ENCODE data around the gene DSCAM. TPM values are rescaled to one million over a fixed set of nuclear protein-coding genes. Genes with fewer than 3 reads are reported as not detected.

Gene DSCAM
- total and polyA plus RNA-seq, 2 experiments from 2014 or later, result not detected

- no peaks in the 10 kb centered on the region for H3F3A ChIP-seq (ENCODE audit: insufficient read depth)
- no peaks in the 10 kb centered on the region for H3K27me3 ChIP-seq (replicated peaks; ENCODE audit: insufficient read depth)
- H3K9me3 ChIP-seq (ENCODE audit: low read depth), result no peaks in the 10 kb centered on the region
- no peak overlapping the region for H3K4me2 ChIP-seq (ENCODE audit: unreplicated experiment)
- TF ChIP-seq EZH2phosphoT487 (IDR thresholded peaks at IDR 0.05; ENCODE audit: insufficient read depth, low read depth) (no peak), EZH2 (IDR thresholded peaks at IDR 0.05; ENCODE audit: insufficient read depth, poor library complexity, severe bottlenecking) (no peak)
- no peak overlapping the region for H2AFZ ChIP-seq
- in situ Hi-C loops (cut with MboI), result no loop called here
- no peak overlapping the region for H3K9ac ChIP-seq
- H3K27ac ChIP-seq, result no peak overlapping the region
- H3K36me3 ChIP-seq (ENCODE audit: low read depth), result no peaks in the 10 kb centered on the region
- no peak overlapping the region for H3K4me3 ChIP-seq
- no peak for DNase-seq
- WGBS, 2 experiments (ENCODE audit: low coverage in 1 of 2, low lambda C conversion rate in 2 of 2, missing lambda C conversion rate in 2 of 2), result 17 to 21% methylated on average over 13 of the region's 13 CpGs
- H4K20me1 ChIP-seq (ENCODE audit: insufficient read depth), result no peaks in the 10 kb centered on the region
- no peaks in the 10 kb centered on the region for H3K4me1 ChIP-seq (ENCODE audit: insufficient read depth)
- no peaks in the 10 kb centered on the region for H3K79me2 ChIP-seq (ENCODE audit: insufficient read depth)
- no peaks in the 10 kb centered on the region for H3K9me2 ChIP-seq (ENCODE audit: insufficient read depth)
These were observed 592.2 kb downstream of the DSCAM start for GRCh38 chr21:40254540-40255465.

DNA sequence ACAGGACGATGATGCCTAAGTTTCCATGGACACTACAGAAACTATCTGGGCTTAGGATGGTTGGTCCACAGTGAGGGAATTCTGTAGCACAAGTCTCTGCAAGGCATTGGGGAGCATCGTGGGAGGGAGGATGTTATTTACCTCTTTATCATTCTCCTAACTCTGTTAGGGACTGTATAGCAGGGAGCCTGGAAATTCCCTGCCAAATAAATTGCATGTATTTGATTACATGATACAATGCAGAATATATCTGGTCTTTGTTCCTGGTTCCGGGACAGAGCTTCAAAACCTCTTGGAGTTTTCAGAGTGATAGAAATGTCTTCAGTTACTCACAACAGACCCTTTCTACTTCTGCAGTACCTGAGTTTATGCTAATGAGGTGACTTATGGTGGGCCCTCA, 593.8 kb downstream of the DSCAM start:
- no peak overlapping the region for H3K4me3 ChIP-seq
- in situ Hi-C loops (cut with MboI), result no loop called here

GRCh38 chr21:40250514-40251294, 596.3 kb downstream of the DSCAM start:
- no peaks in the 10 kb centered on the region for H3K27me3 ChIP-seq (replicated peaks; ENCODE audit: insufficient read depth)
- no peak overlapping the region for H3K4me3 ChIP-seq
- no peaks in the 10 kb centered on the region for H3K4me1 ChIP-seq (ENCODE audit: insufficient read depth)
- H3K9me3 ChIP-seq (ENCODE audit: low read depth), result no peaks in the 10 kb centered on the region
- DNase-seq, result no peak
- no peaks in the 10 kb centered on the region for H3K36me3 ChIP-seq (ENCODE audit: low read depth)
- H3K4me2 ChIP-seq (ENCODE audit: unreplicated experiment), result no peak overlapping the region
- no peaks in the 10 kb centered on the region for H4K20me1 ChIP-seq (ENCODE audit: insufficient read depth)
- no peak overlapping the region for H3K9ac ChIP-seq
- no peaks in the 10 kb centered on the region for H3F3A ChIP-seq (ENCODE audit: insufficient read depth)
- H3K27ac ChIP-seq, result no peak overlapping the region
- no peak overlapping the region for H2AFZ ChIP-seq
- in situ Hi-C loops (cut with MboI), result no loop called here
- no peaks in the 10 kb centered on the region for H3K79me2 ChIP-seq (ENCODE audit: insufficient read depth)
- no peak for TF ChIP-seq EZH2 (IDR thresholded peaks at IDR 0.05; ENCODE audit: insufficient read depth, poor library complexity, severe bottlenecking)
- TF ChIP-seq EZH2phosphoT487 (IDR thresholded peaks at IDR 0.05; ENCODE audit: insufficient read depth, low read depth), result no peak
- no peaks in the 10 kb centered on the region for H3K9me2 ChIP-seq (ENCODE audit: insufficient read depth)
- 11 to 18% methylated on average over 7 of the region's 7 CpGs for WGBS, 2 experiments (ENCODE audit: low coverage in 1 of 2, low lambda C conversion rate in 2 of 2, missing lambda C conversion rate in 2 of 2)

More for the DNA sequence above, 593.8 kb downstream of the DSCAM start:
- no peaks in the 10 kb centered on the region for H3K9me2 ChIP-seq (ENCODE audit: insufficient read depth)
- H3F3A ChIP-seq (ENCODE audit: insufficient read depth), result no peaks in the 10 kb centered on the region
- H3K4me1 ChIP-seq (ENCODE audit: insufficient read depth), result no peaks in the 10 kb centered on the region
- no peak overlapping the region for H3K27ac ChIP-seq
- DNase-seq, result no peak
- H3K4me2 ChIP-seq (ENCODE audit: unreplicated experiment), result no peak overlapping the region
- H3K36me3 ChIP-seq (ENCODE audit: low read depth), result no peaks in the 10 kb centered on the region
- H4K20me1 ChIP-seq (ENCODE audit: insufficient read depth), result no peaks in the 10 kb centered on the region
- H3K9ac ChIP-seq, result no peak overlapping the region
- TF ChIP-seq EZH2phosphoT487 (IDR thresholded peaks at IDR 0.05; ENCODE audit: insufficient read depth, low read depth), result no peak
- no peak for TF ChIP-seq EZH2 (IDR thresholded peaks at IDR 0.05; ENCODE audit: insufficient read depth, poor library complexity, severe bottlenecking)
- H2AFZ ChIP-seq, result no peak overlapping the region
- no peaks in the 10 kb centered on the region for H3K79me2 ChIP-seq (ENCODE audit: insufficient read depth)
- 13 to 17% methylated on average over 3 of the region's 3 CpGs for WGBS, 2 experiments (ENCODE audit: low coverage in 1 of 2, low lambda C conversion rate in 2 of 2, missing lambda C conversion rate in 2 of 2)
- no peaks in the 10 kb centered on the region for H3K9me3 ChIP-seq (ENCODE audit: low read depth)
- no peaks in the 10 kb centered on the region for H3K27me3 ChIP-seq (replicated peaks; ENCODE audit: insufficient read depth)

GRCh38 chr21:40244981-40245380, 602.0 kb downstream of the DSCAM start:
- 5 to 12% methylated on average over 4 of the region's 4 CpGs for WGBS, 2 experiments (ENCODE audit: low coverage in 1 of 2, low lambda C conversion rate in 2 of 2, missing lambda C conversion rate in 2 of 2)
- Histone ChIP-seq H2AFZ (no peak overlapping the region), H3K36me3 (ENCODE audit: low read depth) (no peaks in the 10 kb centered on the region), H4K20me1 (ENCODE audit: insufficient read depth) (no peaks in the 10 kb centered on the region), H3K9me3 (ENCODE audit: low read depth) (peaks cover 3% of the 10 kb centered on the region), H3K79me2 (ENCODE audit: insufficient read depth) (no peaks in the 10 kb centered on the region), H3K4me2 (ENCODE audit: unreplicated experiment) (no peak overlapping the region), H3F3A (ENCODE audit: insufficient read depth) (no peaks in the 10 kb centered on the region), H3K27me3 (replicated peaks; ENCODE audit: insufficient read depth) (no peaks in the 10 kb centered on the region), H3K9me2 (ENCODE audit: insufficient read depth) (no peaks in the 10 kb centered on the region), H3K4me1 (ENCODE audit: insufficient read depth) (no peaks in the 10 kb centered on the region), H3K9ac (no peak overlapping the region), H3K27ac (no peak overlapping the region), H3K4me3 (no peak overlapping the region)
- TF ChIP-seq EZH2phosphoT487 (IDR thresholded peaks at IDR 0.05; ENCODE audit: insufficient read depth, low read depth) (no peak), EZH2 (IDR thresholded peaks at IDR 0.05; ENCODE audit: insufficient read depth, poor library complexity, severe bottlenecking) (no peak)
- DNase-seq, result no peak
- in situ Hi-C loops (cut with MboI), result no loop called here
